ENCODE results near the gene SETBP1. TPM values are rescaled to one million over a fixed set of nuclear protein-coding genes. Genes with fewer than 3 reads are reported as not detected.

Gene SETBP1
- total and polyA plus RNA-seq, 2 of the 4 experiments (the other 2 are of a cell fraction): 0.19 to 0.36 TPM

DNA sequence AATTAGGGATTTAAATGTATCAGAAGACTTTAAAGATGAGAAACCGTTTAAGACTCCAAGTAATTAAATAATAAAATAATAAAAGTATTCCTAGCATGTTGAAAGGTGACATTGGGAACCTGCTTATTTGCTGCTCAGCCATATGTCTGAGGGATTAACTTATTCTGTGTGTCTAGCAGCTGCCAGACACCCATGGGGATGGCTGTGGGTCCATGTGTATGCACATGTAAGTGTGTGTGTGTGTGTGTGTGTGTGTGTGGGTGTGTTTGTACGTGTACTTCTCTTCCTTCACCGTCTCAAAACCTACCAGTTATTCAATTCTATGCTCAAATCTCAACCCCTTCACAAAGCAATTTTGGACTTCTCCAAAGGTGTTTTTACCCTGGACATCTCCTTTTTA is 124.5 kb downstream of the SETBP1 start:
- no peak overlapping the region for H3K14ac ChIP-seq (replicated peaks; ENCODE audit: low read depth, low read length)
- peaks cover 3% of the 10 kb centered on the region; the same call in 1 of the 2 replicates for H3K4me1 ChIP-seq (ENCODE audit: control insufficient read depth, insufficient read depth, low read length)
- H4K5ac ChIP-seq (ENCODE audit: low read depth, low read length): no peak overlapping the region
- dilution Hi-C loops (cut with HindIII; ENCODE audit: low sequenced_read_pairs, unreplicated experiment): no loop called here
- H3K79me1 ChIP-seq (ENCODE audit: low read depth in 1 of 2, low read length in 2 of 2): no peaks in the 10 kb centered on the region
- in situ Hi-C loops (cut with MboI; ENCODE audit: low sequenced_read_pairs): no loop called here
- ATAC-seq (ENCODE audit: low read depth) (no peak), DNase-seq (no peak)
- H2BK5ac ChIP-seq (ENCODE audit: low read depth, low read length, poor library complexity, severe bottlenecking): no peak overlapping the region
- H2AK5ac ChIP-seq (ENCODE audit: low read depth, low read length): no peak overlapping the region
- H4K91ac ChIP-seq (ENCODE audit: insufficient read depth, low read depth, low read length): no peak overlapping the region
- no peaks in the 10 kb centered on the region for H3K9me3 ChIP-seq (ENCODE audit: control insufficient read depth, insufficient read depth, low read length)
- H4K20me1 ChIP-seq (ENCODE audit: insufficient read depth, low read length): no peaks in the 10 kb centered on the region
- H3K27me3 ChIP-seq (ENCODE audit: control insufficient read depth, insufficient read depth, low read length): no peaks in the 10 kb centered on the region
- no peak overlapping the region for H3K56ac ChIP-seq (ENCODE audit: extremely low read depth, insufficient read depth, low read length)
- H2BK20ac ChIP-seq (ENCODE audit: low read depth, low read length): no peak overlapping the region
- no peak overlapping the region for H4K8ac ChIP-seq (ENCODE audit: low read depth in 2 of 2, low read length in 2 of 2)
- H3K4me2 ChIP-seq (ENCODE audit: low read depth, low read length): no peak overlapping the region
- no peak overlapping the region for H3K27ac ChIP-seq (ENCODE audit: insufficient read depth, low read length)
- CTCF ChIA-PET: no interaction called here
- no CpG with 5 or more reads among the region's 3 CpGs for WGBS, 2 experiments (ENCODE audit: extremely low coverage in 2 of 2, insufficient read length in 1 of 2)
- intact Hi-C loops (cut with micrococcal nuclease): no loop called here
- no peaks in the 10 kb centered on the region for H3K36me3 ChIP-seq (ENCODE audit: control insufficient read depth, insufficient read depth, low read length)
- no peak overlapping the region for H2AFZ ChIP-seq (replicated peaks; ENCODE audit: low read length, poor library complexity)
- POLR2A ChIA-PET (ENCODE audit: unreplicated experiment): no interaction called here
- H3K4ac ChIP-seq (ENCODE audit: low read depth, low read length): no peak overlapping the region
- no peak overlapping the region for H3K4me3 ChIP-seq (ENCODE audit: insufficient read depth, low read depth, low read length)
- H2AK9ac ChIP-seq (replicated peaks; ENCODE audit: low read depth, low read length, poor library complexity): no peak overlapping the region
- no peak overlapping the region for H3K23ac ChIP-seq (ENCODE audit: low read depth, low read length)
- no peak overlapping the region for H3K18ac ChIP-seq (ENCODE audit: low read depth, low read length)
- H3K9me1 ChIP-seq (ENCODE audit: insufficient read depth, low read length): no peaks in the 10 kb centered on the region
- BruUV-seq (replicated peaks): no TSS peak
- TF ChIP-seq SMC3 (IDR thresholded peaks at IDR 0.05; ENCODE audit: low read depth, low read length) (no peak), BHLHE40 (IDR thresholded peaks at IDR 0.05; ENCODE audit: low read depth, low read length) (no peak), CHD1 (IDR thresholded peaks at IDR 0.05; ENCODE audit: low read depth, low read length) (no peak), POLR2A (IDR thresholded peaks at IDR 0.05; ENCODE audit: low read depth, low read length) (no peak), RCOR1 (IDR thresholded peaks at IDR 0.05; ENCODE audit: insufficient replicate concordance, low read length) (no peak), MAFK (IDR thresholded peaks at IDR 0.05; ENCODE audit: low read depth, low read length) (no peak), RFX5 (IDR thresholded peaks at IDR 0.05; ENCODE audit: low read depth, low read length) (no peak), CTCF (conservative IDR thresholded peaks at IDR 0.05; ENCODE audit: low read depth, low read length) (no peak), NFE2L2 (IDR thresholded peaks at IDR 0.05; ENCODE audit: low read depth, low read length) (no peak), CEBPB (IDR thresholded peaks at IDR 0.05; ENCODE audit: low read depth, low read length) (no peak), FOS (IDR thresholded peaks at IDR 0.05; ENCODE audit: low read depth, low read length) (no peak), MXI1 (IDR thresholded peaks at IDR 0.05; ENCODE audit: borderline replicate concordance, low read depth, low read length) (no peak), MAZ (IDR thresholded peaks at IDR 0.05; ENCODE audit: borderline replicate concordance, low read depth, low read length) (no peak), RAD21 (IDR thresholded peaks at IDR 0.05; ENCODE audit: low read length) (no peak)
- TF ChIP-seq, protein P1, sequence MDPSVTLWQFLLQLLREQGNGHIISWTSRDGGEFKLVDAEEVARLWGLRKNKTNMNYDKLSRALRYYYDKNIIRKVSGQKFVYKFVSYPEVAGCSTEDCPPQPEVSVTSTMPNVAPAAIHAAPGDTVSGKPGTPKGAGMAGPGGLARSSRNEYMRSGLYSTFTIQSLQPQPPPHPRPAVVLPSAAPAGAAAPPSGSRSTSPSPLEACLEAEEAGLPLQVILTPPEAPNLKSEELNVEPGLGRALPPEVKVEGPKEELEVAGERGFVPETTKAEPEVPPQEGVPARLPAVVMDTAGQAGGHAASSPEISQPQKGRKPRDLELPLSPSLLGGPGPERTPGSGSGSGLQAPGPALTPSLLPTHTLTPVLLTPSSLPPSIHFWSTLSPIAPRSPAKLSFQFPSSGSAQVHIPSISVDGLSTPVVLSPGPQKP (IDR thresholded peaks at IDR 0.05; ENCODE audit: borderline replicate concordance, low read depth, low read length): no peak
- TF ChIP-seq, protein P2, sequence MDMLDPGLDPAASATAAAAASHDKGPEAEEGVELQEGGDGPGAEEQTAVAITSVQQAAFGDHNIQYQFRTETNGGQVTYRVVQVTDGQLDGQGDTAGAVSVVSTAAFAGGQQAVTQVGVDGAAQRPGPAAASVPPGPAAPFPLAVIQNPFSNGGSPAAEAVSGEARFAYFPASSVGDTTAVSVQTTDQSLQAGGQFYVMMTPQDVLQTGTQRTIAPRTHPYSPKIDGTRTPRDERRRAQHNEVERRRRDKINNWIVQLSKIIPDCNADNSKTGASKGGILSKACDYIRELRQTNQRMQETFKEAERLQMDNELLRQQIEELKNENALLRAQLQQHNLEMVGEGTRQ (IDR thresholded peaks at IDR 0.05; ENCODE audit: low read depth, low read length): no peak
- H3K9ac ChIP-seq (ENCODE audit: low read depth, low read length): no peak overlapping the region
- no peak overlapping the region for H2BK15ac ChIP-seq (ENCODE audit: low read depth, low read length)
- H2BK120ac ChIP-seq (ENCODE audit: low read depth, low read length): no peak overlapping the region

All from IMR-90 (cell line).